Measurements from ENCODE around the gene POFUT1. TPM values are rescaled to one million over a fixed set of nuclear protein-coding genes. Genes with fewer than 3 reads are reported as not detected.

Gene POFUT1
- polyA plus RNA-seq, 1 of the 3 experiments (the other 2 are of a cell fraction), result 35.6 TPM

GRCh38 chr20:32208499-32209154, 947 bp downstream of the POFUT1 start:
- TF ChIP-seq TAF1 (IDR thresholded peaks at IDR 0.05; ENCODE audit: borderline replicate concordance, low read depth, low read length) (no peak), GABPA (IDR thresholded peaks at IDR 0.05; ENCODE audit: low read depth) (no peak), YY1 (IDR thresholded peaks at IDR 0.05; ENCODE audit: low read depth) (no peak), NRF1 (IDR thresholded peaks at IDR 0.05; ENCODE audit: low read depth, low read length) (no peak), IRF3 (IDR thresholded peaks at IDR 0.05; ENCODE audit: low read depth, low read length) (no peak), MEF2A (IDR thresholded peaks at IDR 0.05; ENCODE audit: borderline replicate concordance, low read depth) (no peak), EZH2phosphoT487 (IDR thresholded peaks at IDR 0.05; ENCODE audit: borderline replicate concordance, low read depth) (no peak), FOXJ3 (CRISPR knock-in tag; IDR thresholded peaks at IDR 0.05) (no peak)
- TF ChIP-seq, protein P1, sequence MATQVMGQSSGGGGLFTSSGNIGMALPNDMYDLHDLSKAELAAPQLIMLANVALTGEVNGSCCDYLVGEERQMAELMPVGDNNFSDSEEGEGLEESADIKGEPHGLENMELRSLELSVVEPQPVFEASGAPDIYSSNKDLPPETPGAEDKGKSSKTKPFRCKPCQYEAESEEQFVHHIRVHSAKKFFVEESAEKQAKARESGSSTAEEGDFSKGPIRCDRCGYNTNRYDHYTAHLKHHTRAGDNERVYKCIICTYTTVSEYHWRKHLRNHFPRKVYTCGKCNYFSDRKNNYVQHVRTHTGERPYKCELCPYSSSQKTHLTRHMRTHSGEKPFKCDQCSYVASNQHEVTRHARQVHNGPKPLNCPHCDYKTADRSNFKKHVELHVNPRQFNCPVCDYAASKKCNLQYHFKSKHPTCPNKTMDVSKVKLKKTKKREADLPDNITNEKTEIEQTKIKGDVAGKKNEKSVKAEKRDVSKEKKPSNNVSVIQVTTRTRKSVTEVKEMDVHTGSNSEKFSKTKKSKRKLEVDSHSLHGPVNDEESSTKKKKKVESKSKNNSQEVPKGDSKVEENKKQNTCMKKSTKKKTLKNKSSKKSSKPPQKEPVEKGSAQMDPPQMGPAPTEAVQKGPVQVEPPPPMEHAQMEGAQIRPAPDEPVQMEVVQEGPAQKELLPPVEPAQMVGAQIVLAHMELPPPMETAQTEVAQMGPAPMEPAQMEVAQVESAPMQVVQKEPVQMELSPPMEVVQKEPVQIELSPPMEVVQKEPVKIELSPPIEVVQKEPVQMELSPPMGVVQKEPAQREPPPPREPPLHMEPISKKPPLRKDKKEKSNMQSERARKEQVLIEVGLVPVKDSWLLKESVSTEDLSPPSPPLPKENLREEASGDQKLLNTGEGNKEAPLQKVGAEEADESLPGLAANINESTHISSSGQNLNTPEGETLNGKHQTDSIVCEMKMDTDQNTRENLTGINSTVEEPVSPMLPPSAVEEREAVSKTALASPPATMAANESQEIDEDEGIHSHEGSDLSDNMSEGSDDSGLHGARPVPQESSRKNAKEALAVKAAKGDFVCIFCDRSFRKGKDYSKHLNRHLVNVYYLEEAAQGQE (IDR thresholded peaks at IDR 0.05; ENCODE audit: low read depth, low read length), result no peak
- Histone ChIP-seq H3K9me3 (no peaks in the 10 kb centered on the region), H3K9ac (peak overlapping the region; percentile 82), H3K36me3 (replicated peaks in 1 of 2; ENCODE audit: control insufficient read depth in 1 of 2, insufficient read depth in 2 of 2, low read length in 1 of 2) (peaks cover 2 to 21% of the 10 kb centered on the region in 2 experiments), H3K27me3 (ENCODE audit: insufficient read depth) (no peaks in the 10 kb centered on the region), H3K4me1 (ENCODE audit: control insufficient read depth in 1 of 2, insufficient read depth in 2 of 2, low read depth in 1 of 2, low read length in 1 of 2) (peaks cover 25 to 31% of the 10 kb centered on the region in 2 experiments; a peak in 3 of 4 replicates), H3F3A (replicated peaks; ENCODE audit: insufficient read depth) (peaks cover 3% of the 10 kb centered on the region), H3K9me2 (no peaks in the 10 kb centered on the region), H3K27ac (ENCODE audit: low read depth in 2 of 2, low read length in 1 of 2) (no peak overlapping the region), H3K4me3 (ENCODE audit: low read depth in 2 of 2, low read length in 1 of 2) (peak overlapping the region; percentile 87 to 88), H2AFZ (ENCODE audit: low read depth) (peak overlapping the region; percentile 87; the same call in 1 of the 2 replicates), H3K4me2 (peak overlapping the region; percentile 93), H4K20me1 (ENCODE audit: insufficient read depth) (peaks cover 17% of the 10 kb centered on the region), H3K79me2 (ENCODE audit: insufficient read depth) (peaks cover 87% of the 10 kb centered on the region)
- ChIA-PET CTCF (interaction anchor here (0.6 kb wide), 1 partner anchor 178 kb away, joined by 3 read pairs; no protein-coding TSS in a partner anchor), POLR2A (interaction anchor here (0.7 kb wide), 1 partner anchor 74 kb away, joined by 3 read pairs; no protein-coding TSS in a partner anchor)
- 59% methylated on average over 13 of the region's 13 CpGs for WGBS (ENCODE audit: low lambda C conversion rate)
- DNase-seq, result no peak

Measured in SK-N-SH (cell line).